Measurements from ENCODE around the gene C1QTNF12. TPM values are rescaled to one million over a fixed set of nuclear protein-coding genes. Genes with fewer than 3 reads are reported as not detected.

C1QTNF12 gene
- total and polyA plus RNA-seq, 2 of the 8 experiments (the other 6 are each of a cell fraction or from before 2014, with no cell fraction given), result 2.1 to 3.7 TPM

- Histone ChIP-seq H2AK5ac (ENCODE audit: low read depth, low read length) (no peak overlapping the region), H2BK12ac (ENCODE audit: low read depth, low read length) (no peak overlapping the region), H3K36me3 (ENCODE audit: control insufficient read depth in 2 of 4, insufficient read depth in 4 of 4, low read length in 3 of 4) (0 out of 8 replicates have a peak, but pooled peaks cover 0 to 3% (median 0%) of the 10 kb centered on the region in 4 experiments), H2BK120ac (replicated peaks; ENCODE audit: low read depth, low read length) (no peak overlapping the region), H3K79me1 (ENCODE audit: low read depth, low read length) (no peaks in the 10 kb centered on the region), H3K4ac (replicated peaks; ENCODE audit: insufficient read length, low read depth, low read length) (no peak overlapping the region), H4K5ac (ENCODE audit: insufficient read length, low read depth, low read length) (no peak overlapping the region), H3K23me2 (ENCODE audit: low read depth, low read length) (no peaks in the 10 kb centered on the region), H3K4me2 (ENCODE audit: insufficient read depth in 1 of 2, low read depth in 2 of 2, low read length in 2 of 2) (no peak overlapping the region), H3K9me3 (ENCODE audit: insufficient read depth in 2 of 2, low read depth in 1 of 2, low read length in 1 of 2) (peaks cover 0 to 2% of the 10 kb centered on the region in 2 experiments; a peak in 1 of 4 replicates), H2BK5ac (ENCODE audit: low read depth, low read length) (0 out of 2 replicates have a peak overlapping the region, but pooled peaks have one; percentile 2), H3K56ac (replicated peaks; ENCODE audit: insufficient read length, low read depth, low read length) (no peak overlapping the region), H2AFZ (ENCODE audit: low read length) (no peak overlapping the region), H2BK20ac (ENCODE audit: low read length) (no peak overlapping the region), H3K27me3 (replicated peaks in 1 of 4; ENCODE audit: control insufficient read depth in 3 of 4, extremely low read depth in 1 of 4, insufficient read depth in 3 of 4, low read length in 3 of 4) (peaks cover 0 to 3% (median 0%) of the 10 kb centered on the region in 4 experiments; a peak in 1 of 7 replicates), H4K8ac (ENCODE audit: extremely low read depth, insufficient read depth, low read length) (peak overlapping the region; percentile 4; the same call in 1 of the 2 replicates), H3K14ac (ENCODE audit: insufficient read length) (no peak overlapping the region), H2BK15ac (ENCODE audit: low read length) (no peak overlapping the region), H4K20me1 (replicated peaks in 1 of 2; ENCODE audit: control insufficient read depth in 1 of 2, insufficient read depth in 2 of 2, low read length in 2 of 2) (peaks cover 2 to 4% of the 10 kb centered on the region in 2 experiments), H3K18ac (ENCODE audit: extremely low read depth, low read length) (no peak overlapping the region), H3K23ac (ENCODE audit: insufficient read length) (no peak overlapping the region), H3K27ac (ENCODE audit: low read depth, low read length) (no peak overlapping the region), H3K79me2 (ENCODE audit: control insufficient read depth in 1 of 2, insufficient read depth in 2 of 2, low read length in 2 of 2) (no peaks in the 10 kb centered on the region), H4K91ac (replicated peaks; ENCODE audit: insufficient read length, low read length) (no peak overlapping the region), H3K9ac (replicated peaks in 1 of 4; ENCODE audit: extremely low read depth in 1 of 4, low read depth in 3 of 4, low read length in 3 of 4) (no peak overlapping the region), H3K4me3 (ENCODE audit: extremely low read depth in 1 of 4, insufficient read depth in 2 of 4, low read depth in 3 of 4, low read length in 4 of 4) (no peak overlapping the region), H3K4me1 (replicated peaks in 1 of 4; ENCODE audit: control insufficient read depth in 3 of 4, insufficient read depth in 4 of 4, low read length in 3 of 4) (peaks cover 0 to 8% (median 0%) of the 10 kb centered on the region in 4 experiments; a peak in 2 of 7 replicates)
- no peak for DNase-seq (ENCODE audit: low read depth in 1 of 2, low spot score in 2 of 2)
- TF ChIP-seq SIRT6 (IDR thresholded peaks at IDR 0.05; ENCODE audit: low read length), result no peak
- TF ChIP-seq, protein P1, sequence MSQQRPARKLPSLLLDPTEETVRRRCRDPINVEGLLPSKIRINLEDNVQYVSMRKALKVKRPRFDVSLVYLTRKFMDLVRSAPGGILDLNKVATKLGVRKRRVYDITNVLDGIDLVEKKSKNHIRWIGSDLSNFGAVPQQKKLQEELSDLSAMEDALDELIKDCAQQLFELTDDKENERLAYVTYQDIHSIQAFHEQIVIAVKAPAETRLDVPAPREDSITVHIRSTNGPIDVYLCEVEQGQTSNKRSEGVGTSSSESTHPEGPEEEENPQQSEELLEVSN (IDR thresholded peaks at IDR 0.05), result no peak
- WGBS, 2 experiments (ENCODE audit: extremely low coverage in 1 of 2, insufficient coverage in 1 of 2, insufficient read length in 1 of 2, insufficient replicate concordance in 2 of 2, low coverage in 1 of 2, low lambda C conversion rate in 2 of 2, missing lambda C conversion rate in 1 of 2), result 84% methylated on average over 14 of the region's 28 CpGs; no CpG with 5 or more reads in 1 of the 2 experiments
- POLR2A ChIA-PET (ENCODE audit: partially characterized antibody), result interaction anchor here (1.0 to 2.3 kb wide), 6 partner anchors 9 to 44 kb away, joined by 3 to 9 read pairs (median 6); partner anchors contain the start of gene UBE2J2
- FAIRE-seq, result no peak
- CTCF ChIA-PET (ENCODE audit: partially characterized antibody), result interaction anchor here (0.6 to 3.4 kb wide), 46 partner anchors 8 to 1007 kb away, joined by 3 to 38 read pairs (median 5); partner anchors contain the start of genes SCNN1D, TTLL10 and UBE2J2
Measured at GRCh38 chr1:1291023-1291528, 44.6 kb upstream of the C1QTNF12 start.
